ENCODE data around the gene ZCCHC24. TPM values are rescaled to one million over a fixed set of nuclear protein-coding genes. Genes with fewer than 3 reads are reported as not detected.

Gene ZCCHC24
- total RNA-seq, 2 donors from 2014 or later: 113 to 125 TPM

DNA sequence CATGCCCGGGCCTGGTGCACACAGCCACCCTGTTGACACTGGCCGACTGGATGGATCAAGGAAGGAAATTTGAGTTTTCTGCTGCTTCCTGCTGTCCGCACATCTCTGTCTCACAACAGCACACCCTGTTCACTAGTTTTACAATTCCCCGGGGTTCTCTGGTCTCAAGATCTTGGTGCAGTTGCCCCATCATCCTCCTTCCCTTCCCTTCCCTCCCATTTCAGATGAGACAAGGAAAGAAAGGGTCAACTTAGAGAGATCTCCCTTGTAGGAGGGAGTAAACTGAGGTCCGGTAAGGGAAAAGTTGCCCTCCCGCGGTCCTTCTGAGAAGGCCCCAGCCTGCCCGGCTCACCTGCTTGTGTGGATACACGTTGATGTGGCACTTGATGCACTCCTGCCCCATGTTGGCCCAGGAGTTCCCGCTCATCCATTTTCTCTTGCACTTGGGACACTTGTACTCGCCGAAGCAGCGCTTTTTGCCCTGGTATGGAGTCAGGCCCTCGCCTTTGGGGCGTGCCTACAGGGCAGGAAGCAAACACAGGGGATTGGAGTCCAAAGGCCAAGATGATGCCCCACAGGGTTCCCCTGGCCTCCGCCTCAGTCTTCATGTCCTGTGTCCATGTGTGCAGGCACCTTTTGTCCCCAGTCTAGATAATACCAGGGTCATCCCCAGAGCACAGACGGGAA, 51.4 kb downstream of the ZCCHC24 start:
- DNase-seq (ENCODE audit: low spot score): peak; percentile 68
- intact Hi-C loops (cut with DNase I): no loop called here

DNA sequence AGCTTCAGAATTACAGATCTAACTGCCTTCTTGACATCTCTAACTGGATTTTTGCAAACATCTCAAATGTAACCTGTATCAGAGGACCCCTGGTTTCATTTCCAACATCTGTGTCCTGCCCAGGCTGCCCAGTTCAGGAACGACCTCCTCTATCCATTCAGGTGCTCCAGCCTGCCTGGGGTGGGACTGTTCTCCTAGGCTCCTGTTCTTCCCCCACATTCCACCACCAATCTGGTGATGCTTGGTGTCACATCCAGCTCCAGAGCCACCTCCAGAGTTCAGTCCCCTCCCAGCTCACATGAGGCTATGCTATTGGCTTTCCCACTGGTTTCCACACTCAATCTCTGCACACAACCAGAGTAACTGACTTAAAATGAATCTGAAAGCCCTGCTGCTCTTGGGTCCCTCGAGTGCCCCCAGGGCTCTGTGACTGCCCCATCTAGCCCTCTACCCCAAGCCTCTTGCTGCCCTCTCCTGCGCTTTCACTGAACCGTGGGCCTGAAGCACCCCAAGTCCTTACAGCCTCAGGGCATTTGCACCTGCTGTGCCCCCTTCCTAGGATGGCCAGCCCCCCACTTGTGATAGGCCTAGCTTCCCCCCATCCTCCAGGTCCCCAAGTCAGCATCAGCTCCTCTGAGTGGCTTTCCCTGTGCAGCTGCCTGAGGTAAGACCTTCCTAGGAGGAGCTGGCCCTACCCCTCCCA, 52.1 kb downstream of the ZCCHC24 start:
- peak; percentile 43 for DNase-seq (ENCODE audit: low spot score)
- intact Hi-C loops (cut with DNase I): no loop called here

GRCh38 chr10:79392506-79393176, 52.8 kb downstream of the ZCCHC24 start:
- DNase-seq (ENCODE audit: low spot score): peak; percentile 59
- intact Hi-C loops (cut with DNase I): no loop called here

DNA sequence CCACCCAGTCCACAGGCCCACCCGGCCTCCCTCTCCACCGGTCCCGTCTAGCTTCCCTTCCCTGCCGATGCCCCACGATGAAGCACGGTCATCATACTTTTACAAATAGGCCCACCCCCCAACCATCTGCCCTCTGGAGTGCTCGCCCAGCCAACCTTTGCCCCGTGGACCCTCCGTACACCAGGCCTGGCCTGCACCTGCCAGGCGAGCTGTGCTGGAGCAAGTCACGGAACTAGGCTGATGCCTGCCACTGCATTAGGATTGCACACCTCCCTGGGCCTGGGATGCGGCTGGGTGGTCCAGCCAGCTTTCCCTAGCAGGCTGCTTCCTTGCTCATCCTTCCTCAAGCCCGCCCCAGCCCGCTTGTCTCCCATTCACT, 53.4 kb downstream of the ZCCHC24 start:
- DNase-seq (ENCODE audit: low spot score): peak; percentile 74
- intact Hi-C loops (cut with DNase I): no loop called here

DNA sequence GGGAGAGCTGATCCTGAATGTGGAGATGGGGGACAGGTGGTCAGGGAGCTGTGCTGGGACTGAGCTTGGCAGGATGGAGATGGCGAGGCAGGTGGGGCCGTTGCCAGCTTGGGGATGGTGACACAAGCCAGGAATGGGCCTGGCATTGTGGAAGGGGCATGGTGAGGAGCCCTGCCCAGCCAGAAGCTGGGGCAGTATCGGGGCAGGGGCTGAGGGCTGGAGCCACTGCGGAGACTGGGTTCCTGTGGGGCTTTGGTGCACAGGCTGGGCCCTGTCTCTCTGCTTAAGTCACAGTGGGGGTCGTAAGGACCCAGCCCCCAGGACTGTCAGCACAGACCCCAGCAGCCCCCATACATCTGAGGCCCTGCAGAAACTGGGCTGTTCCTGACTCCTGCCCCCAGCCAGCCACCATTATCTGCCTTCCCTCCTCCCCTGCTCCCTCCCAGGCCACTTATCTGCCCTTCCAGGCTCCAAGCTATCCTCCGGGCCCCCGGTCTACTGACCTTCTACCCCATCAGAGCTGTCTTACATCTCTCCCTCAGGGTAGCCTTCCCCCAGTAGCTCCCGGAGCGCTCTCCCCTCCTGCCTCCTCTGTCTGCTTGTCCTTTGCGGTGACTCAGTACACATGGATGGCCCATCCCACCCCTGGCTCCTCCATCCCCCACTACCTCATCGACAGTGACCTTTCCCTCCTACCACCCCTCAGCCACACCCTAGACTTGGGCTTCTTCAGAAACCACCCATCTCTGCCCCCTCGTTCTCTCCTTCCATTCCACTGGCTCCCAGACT, 54.0 kb downstream of the ZCCHC24 start:
- DNase-seq (ENCODE audit: low spot score): peak; percentile 88
- intact Hi-C loops (cut with DNase I): no loop called here

- peak; percentile 83 for DNase-seq (ENCODE audit: low spot score)
- intact Hi-C loops (cut with DNase I): no loop called here
Observed at GRCh38 chr10:79390551-79391229, 54.7 kb downstream of the ZCCHC24 start.

- peak; percentile 6 for DNase-seq (ENCODE audit: low spot score)
- intact Hi-C loops (cut with DNase I): no loop called here
Observed at GRCh38 chr10:79390057-79390456, 55.4 kb downstream of the ZCCHC24 start.

- intact Hi-C loops (cut with DNase I): no loop called here
- DNase-seq (ENCODE audit: low spot score): peak; percentile 69
Observed at GRCh38 chr10:79387974-79388850, 57.2 kb downstream of the ZCCHC24 start.

DNA sequence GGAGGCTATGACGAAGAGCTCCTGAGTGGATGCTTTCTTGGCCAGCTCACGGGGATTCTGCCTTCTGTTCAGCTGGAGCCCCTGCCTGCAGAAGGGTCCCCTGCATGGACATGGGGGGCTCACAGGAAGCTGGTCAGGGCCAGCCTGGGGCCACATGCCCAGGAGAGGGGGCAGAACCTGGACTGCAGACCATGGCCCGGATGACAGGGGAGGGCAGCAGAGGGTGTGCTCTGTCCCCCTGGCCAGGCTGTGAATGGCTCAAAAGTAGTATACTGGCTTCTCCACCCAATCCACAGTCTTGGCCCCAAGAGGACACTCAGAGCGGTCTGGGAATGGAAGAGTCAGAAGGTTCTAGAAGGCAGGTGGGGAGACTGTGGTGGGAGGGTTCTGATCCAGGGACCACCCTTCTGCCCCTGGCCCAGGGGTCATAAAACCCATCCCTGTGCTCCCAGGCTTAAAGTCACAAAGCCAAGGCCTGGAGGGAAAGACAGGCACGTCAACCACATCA, 57.9 kb downstream of the ZCCHC24 start:
- peak; percentile 62 for DNase-seq (ENCODE audit: low spot score)
- intact Hi-C loops (cut with DNase I): no loop called here

GRCh38 chr10:79386637-79387465, 58.6 kb downstream of the ZCCHC24 start:
- DNase-seq (ENCODE audit: low spot score): peak; percentile 74
- intact Hi-C loops (cut with DNase I): no loop called here

GRCh38 chr10:79385804-79386531, 59.5 kb downstream of the ZCCHC24 start:
- intact Hi-C loops (cut with DNase I): no loop called here
- DNase-seq (ENCODE audit: low spot score): peak; percentile 75

GRCh38 chr10:79385392-79385795, 60.0 kb downstream of the ZCCHC24 start:
- no peak for DNase-seq (ENCODE audit: low spot score)
- intact Hi-C loops (cut with DNase I): no loop called here

GRCh38 chr10:79384773-79385391, 60.5 kb downstream of the ZCCHC24 start:
- peak; percentile 47 for DNase-seq (ENCODE audit: low spot score)
- intact Hi-C loops (cut with DNase I): loop anchor here in 1 of 2 donors (5.0 kb wide), 1 partner anchor 57 kb away; no protein-coding TSS in a partner anchor

DNA sequence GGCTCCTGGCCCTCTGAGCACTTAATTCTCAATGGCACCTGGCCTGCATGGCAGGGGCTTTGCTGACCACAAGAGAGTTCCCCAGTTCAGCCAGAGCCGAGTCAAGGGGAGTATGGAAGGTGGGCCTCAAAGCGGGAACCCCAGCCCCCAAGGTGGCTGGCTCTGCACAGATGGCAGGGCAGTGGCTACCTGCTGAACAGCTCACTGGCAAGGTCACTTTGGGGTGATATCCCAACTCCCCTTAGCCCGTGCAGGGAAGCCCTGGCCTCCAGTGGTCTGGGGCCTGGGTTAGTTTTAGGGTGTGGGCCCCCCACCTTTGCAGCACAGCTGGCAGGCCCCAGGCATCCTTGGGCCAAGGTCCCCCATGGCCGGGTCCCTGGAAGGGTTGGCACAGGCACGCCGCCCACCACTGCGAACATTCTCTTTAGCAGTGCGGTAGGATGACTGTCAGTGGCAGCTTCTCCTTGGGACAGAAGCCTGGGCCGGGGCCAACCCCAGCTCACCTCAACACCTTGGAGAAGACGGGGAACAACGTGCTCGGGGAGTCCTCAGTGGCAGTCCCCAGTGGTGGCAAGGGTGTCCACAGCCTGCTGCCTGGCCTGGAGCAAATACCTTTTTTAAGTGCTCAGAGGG, 61.3 kb downstream of the ZCCHC24 start:
- peak; percentile 81 for DNase-seq (ENCODE audit: low spot score)
- intact Hi-C loops (cut with DNase I): loop anchor here in 1 of 2 donors (5.0 kb wide), 1 partner anchor 58 kb away; no protein-coding TSS in a partner anchor

GRCh38 chr10:79382491-79382941, 62.9 kb downstream of the ZCCHC24 start:
- peak; percentile 81 for DNase-seq (ENCODE audit: low spot score)
- intact Hi-C loops (cut with DNase I): loop anchor here in 1 of 2 donors (5.0 kb wide), 1 partner anchor 60 kb away; no protein-coding TSS in a partner anchor

Measured in posterior vena cava (tissue), 2 donors.